ENCODE measurements around the gene CLDND1.
"Not testable (repeated sequence)": the region's sequence is repeated elsewhere in the genome, so short reads cannot be mapped to it uniquely, and the experiment has no call there.

The CLDND1 gene

GRCh38 chr3:98522544-98523281 lies at the start of gene CLDND1:
CLDND1 (minus strand) TSS chr3:98522902; CDS start chr3:98521424, 1,478 bp downstream.
- DNase-seq: peak; percentile 81 to 91 (median 85)

GRCh38 chr3:98568402-98568801 lies 45.7 kb upstream of the CLDND1 start:
- DNase-seq: no peak

GRCh38 chr3:98567666-98568270 lies 45.1 kb upstream of the CLDND1 start:
- no peak for DNase-seq

- no peak for DNase-seq
These were observed 43.1 kb upstream of the CLDND1 start for GRCh38 chr3:98565843-98566242.

GRCh38 chr3:98565237-98565643 lies 42.5 kb upstream of the CLDND1 start:
- DNase-seq: no peak

- no peak for DNase-seq
These were observed 41.7 kb upstream of the CLDND1 start for GRCh38 chr3:98564282-98565005.

- no peak for DNase-seq
These were observed 41.1 kb upstream of the CLDND1 start for GRCh38 chr3:98563661-98564281.

- no peak for DNase-seq
These were observed 39.2 kb upstream of the CLDND1 start for GRCh38 chr3:98561727-98562521.

- no peak for DNase-seq
These were observed 38.2 kb upstream of the CLDND1 start for GRCh38 chr3:98560911-98561310.

- DNase-seq: not testable (repeated sequence)
These were observed 37.1 kb upstream of the CLDND1 start for GRCh38 chr3:98559769-98560168.

GRCh38 chr3:98558100-98558827 lies 35.6 kb upstream of the CLDND1 start:
- no peak for DNase-seq

GRCh38 chr3:98557324-98558010 lies 34.8 kb upstream of the CLDND1 start:
- DNase-seq: no peak

GRCh38 chr3:98556164-98557130 lies 33.7 kb upstream of the CLDND1 start:
- DNase-seq: peak in 1 of 4 experiments; percentile 6

GRCh38 chr3:98555025-98555379 lies 32.3 kb upstream of the CLDND1 start:
- DNase-seq: no peak

- no peak for DNase-seq
These were observed 31.9 kb upstream of the CLDND1 start for GRCh38 chr3:98554580-98554979.

- DNase-seq: no peak
These were observed 31.1 kb upstream of the CLDND1 start for GRCh38 chr3:98553753-98554152.

- DNase-seq: no peak
These were observed 30.4 kb upstream of the CLDND1 start for GRCh38 chr3:98553021-98553563.

- DNase-seq: no peak
These were observed 29.7 kb upstream of the CLDND1 start for GRCh38 chr3:98552232-98553020.

GRCh38 chr3:98551754-98552153 lies 29.1 kb upstream of the CLDND1 start:
- no peak for DNase-seq
